NCI-H2081 treated with DMSO at 0.1 percent for 48 hours (cell line): ENCODE measurements around the gene BRINP3.

ENCODE experiments used
- DNase-seq: peaks from one replicate; lab custom pipeline; 2025; lab: John Stamatoyannopoulos, UW

The BRINP3 gene

DNA sequence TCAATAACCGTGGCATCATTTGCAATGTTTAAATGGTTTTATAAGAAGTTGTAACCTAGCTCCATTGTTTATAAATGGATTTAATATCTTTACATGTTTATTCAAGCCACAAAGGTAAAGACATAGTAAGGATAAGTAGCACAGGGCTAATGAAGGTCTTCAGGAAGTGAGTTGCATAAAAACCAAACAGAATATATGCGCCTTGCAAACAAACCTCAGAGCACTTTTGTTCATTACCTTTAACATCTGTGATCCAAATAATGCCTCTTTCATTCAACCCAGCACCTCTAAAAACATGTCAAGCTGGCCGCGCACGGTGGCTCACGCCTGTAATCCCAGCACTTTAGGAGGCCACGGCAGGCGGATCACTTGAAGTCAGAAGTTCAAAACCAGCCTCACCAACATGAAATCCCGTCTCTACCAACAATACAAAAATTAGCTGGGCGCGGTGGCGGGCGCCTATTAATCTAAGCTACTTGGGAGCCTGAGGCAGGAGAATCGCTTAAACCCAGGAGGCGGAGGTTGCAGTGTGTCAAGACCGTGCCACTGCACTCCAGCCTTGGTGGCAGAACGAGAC is 25.3 kb downstream of the BRINP3 start:
- DNase-seq, result no peak

DNA sequence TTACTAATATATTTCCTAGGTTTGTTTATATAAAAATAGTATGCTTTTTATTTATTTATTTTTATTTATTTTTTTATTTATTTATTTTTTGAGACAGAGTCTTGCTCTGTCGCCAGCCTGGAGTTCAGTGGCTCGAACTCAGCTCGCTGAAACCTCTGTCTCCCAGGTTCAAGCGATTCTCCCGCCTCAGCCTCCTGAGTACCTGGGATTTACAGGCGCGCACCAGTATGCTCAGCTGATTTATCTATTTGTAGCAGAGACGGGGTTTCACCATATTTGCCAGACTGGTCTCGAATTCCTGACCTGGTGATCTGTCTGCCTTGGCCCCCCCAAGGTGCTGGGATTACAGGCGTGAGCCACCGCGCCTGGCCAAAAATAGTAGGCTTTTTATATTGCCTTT is 33.2 kb downstream of the BRINP3 start:
- no peak for DNase-seq

DNA sequence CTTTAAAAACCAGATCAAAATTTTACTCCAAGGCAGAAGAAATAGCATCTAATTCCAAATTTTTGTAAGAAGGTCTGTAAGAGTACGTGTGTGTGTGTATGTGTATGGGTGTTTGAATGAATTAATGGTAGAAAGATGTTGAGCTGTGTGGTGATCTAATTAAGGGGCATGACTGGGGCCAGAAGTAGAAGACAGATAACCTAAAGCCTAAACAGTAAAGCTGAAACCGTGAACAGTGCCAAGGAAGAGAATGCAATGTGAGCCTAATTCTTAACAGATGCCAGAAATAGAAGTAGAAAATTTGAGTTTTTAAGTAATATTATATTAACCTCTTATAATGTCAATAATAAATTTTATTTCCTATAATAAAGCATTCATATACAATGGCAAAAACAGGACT is 38.2 kb downstream of the BRINP3 start:
- DNase-seq, result no peak

DNA sequence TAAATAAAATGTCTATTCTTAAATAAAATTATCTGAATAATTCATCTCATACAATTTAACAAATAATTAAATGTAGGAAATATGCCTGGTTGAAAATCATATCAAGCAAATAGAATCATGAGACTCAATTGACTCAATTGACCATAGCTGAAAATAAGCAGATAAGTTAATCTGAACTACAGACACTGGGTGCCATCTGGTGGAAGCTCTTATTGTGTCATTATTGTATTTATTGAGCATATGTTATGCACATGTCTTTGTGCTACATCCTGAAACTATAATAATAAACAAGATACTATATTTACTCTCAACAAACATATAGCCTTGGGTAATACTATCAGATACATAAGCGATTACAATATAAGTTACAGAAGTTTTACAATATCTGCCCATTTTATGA is 41.0 kb downstream of the BRINP3 start:
- DNase-seq, result no peak

DNA sequence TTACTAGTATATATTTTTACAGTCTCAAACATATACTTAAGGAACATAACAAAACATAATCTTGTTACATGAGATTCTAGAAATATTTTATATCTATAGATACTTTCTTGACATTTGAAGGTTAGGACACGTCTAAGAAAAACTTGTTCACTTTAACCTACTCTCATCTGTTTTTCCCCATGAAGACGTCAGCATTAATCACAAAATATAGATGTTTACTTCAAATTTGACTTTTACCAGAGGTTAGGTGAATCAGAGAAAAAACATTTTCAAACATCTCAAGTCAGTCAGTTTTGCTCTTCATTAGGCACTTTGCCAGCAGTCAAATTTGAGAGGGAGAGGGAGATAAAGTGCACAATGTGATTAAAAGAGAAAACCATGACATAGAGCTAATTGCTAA is 47.7 kb downstream of the BRINP3 start:
- no peak for DNase-seq

DNA sequence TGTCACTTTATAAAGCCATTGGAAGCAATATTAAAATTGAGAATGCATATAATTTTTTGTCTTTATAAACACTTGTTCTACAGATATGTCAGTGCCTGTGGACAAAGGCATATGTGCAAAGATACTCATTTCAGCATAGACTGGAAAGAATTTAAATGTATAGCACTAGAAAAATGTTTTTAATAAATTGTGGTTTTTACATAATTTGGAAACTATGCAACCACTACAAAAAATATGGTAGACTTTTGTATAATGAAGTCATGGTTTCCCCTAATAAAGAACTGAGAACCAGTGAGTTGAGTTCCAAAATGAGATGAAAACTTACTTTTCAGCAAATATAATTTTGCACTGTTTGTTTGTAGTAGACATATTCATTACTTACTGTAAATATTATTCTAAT is 48.5 kb downstream of the BRINP3 start:
- no peak for DNase-seq

DNA sequence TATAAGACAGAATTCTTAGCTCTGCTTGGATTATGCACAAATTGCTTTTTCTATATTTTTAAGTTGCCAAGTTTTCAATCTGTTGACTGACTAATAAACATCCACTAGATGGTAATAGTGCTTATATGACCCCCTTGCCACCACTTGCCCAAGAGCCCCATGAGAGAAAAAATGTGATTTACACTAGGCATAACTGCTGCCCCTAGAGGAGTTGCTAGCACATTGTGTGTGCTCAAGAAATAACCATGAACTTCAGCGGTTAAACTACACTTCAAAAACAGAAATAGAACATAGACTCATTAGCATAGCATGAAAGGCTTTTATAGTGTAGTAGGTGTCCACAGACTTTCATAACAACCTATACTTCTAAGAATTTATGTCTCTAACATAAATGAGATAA is 61.4 kb downstream of the BRINP3 start:
- no peak for DNase-seq

DNA sequence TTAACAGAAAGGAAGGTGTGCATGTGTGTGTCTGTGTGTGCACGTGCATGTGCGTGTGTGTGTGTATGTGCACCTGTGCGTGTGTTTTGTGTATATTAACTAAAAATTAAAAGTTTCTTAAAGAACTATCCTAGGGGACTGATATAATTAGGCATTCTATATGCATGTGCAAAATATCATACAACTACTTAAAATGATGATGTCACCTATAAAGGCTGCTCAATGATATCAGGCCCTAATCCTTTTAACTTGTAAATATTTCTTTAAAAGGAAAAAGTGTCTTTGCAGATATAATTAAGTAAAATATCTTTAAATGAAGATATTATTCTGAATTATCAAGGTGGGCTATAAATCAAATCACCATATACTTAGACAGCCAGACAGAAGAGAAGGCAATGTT is 64.5 kb downstream of the BRINP3 start:
- DNase-seq, result no peak

DNA sequence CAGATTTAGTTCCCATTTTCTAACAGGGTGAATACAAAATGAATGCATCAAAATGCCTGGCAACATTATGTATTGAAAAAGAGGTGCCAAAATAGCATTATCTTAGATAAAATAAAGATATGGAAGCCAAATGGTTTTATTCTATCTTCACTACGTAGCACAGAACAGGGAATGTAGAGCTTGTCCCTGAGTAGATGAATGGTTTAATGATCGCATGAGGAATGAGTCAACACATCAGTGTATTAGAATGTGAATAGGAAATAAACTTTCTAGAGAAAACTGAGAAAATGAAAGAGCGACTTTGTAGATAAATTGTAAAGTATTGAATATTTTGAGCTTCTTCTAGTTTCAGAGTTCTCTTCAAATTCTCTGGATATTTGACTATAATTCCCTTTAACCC is 74.3 kb downstream of the BRINP3 start:
- DNase-seq, result no peak

DNA sequence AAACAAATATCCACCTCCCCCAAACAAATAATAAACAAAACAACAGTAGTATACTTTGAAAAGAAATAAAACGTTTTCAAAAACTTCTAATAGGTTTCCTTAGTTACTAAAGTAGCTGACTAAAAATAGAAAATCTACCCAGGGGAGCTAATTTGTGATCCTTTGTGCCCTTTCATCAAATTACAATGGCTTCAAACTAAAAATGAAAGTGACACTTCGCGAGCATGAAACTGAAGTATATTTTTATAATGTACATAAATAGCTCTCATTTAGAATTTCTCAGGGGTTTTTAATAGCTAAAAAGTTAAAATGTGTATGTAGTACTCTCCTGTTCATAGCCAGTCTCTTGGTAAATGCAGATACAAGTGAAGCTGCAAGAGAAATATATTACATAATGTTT is 78.4 kb downstream of the BRINP3 start:
- no peak for DNase-seq

DNA sequence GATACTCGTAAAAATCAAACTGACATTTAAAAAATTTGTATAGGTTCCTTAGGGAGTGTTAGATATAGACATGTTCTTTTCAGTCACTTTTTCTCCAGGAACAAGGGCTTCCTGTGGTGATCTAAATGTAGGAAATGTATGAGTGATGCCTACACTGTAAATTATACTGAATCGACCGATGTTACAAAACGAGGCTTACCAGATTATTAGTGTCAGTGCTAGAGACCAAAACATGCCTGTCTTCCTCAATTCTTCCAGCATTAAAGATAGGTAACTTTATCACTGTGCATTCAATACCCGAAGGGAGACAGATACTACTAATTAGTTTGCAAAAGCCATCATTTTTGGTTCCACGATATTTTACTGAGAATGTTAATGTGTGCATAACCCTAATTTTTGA is 86.1 kb downstream of the BRINP3 start:
- no peak for DNase-seq

DNA sequence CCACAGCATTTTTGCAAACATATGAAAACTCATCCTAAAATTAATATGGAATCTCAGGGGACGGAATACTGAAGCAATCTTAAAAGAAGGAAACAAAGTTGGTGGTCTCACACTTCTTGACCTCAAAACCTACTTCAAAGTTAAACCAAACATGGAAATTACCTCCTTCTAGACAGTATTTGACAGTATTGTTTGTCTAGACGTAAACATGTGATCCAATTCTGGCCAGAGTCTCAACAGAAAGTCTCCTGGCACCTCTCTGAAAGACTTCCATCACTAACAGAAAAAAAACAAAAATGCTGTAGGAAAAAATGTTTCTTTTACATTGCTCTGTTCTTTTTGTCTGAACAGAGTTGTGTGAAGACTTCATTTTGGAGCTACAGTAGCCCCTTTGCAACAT is 99.7 kb downstream of the BRINP3 start:
- no peak for DNase-seq

DNA sequence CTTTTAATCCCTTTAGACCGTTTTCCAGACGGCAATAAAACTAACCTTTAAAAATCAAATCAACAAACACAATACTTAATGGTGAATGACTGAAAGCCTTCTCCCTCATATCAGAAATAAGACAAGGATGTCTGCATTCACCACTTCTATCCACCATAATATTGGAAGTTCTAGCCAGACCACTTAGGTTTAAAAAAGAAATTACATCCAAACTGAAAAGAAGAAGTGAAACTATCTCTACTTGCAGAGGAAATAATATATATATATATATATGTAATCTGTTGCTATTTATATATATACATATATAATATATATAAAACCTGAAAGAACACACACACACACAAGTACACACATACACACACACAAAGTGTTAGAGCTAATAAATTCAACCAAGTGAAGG is 100.4 kb downstream of the BRINP3 start:
- DNase-seq, result no peak

DNA sequence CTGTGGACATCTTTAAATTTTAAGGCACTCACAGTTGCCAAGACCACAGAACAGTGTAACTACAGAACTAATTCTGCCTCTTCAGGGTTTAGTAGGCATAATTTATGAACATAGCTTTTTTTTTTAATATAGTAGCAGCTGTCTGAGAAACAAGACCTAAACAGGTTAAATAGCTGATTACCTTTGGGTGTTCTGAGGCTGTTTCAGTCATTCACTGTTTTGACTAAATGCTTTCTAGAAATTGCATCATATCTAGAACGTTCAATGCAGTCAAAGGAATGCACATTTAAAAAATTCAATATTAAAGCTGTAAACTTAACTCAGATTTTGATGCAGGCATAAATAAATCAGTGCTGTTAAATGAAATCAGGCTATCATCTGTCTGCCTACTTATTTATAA is 101.6 kb downstream of the BRINP3 start:
- no peak for DNase-seq

DNA sequence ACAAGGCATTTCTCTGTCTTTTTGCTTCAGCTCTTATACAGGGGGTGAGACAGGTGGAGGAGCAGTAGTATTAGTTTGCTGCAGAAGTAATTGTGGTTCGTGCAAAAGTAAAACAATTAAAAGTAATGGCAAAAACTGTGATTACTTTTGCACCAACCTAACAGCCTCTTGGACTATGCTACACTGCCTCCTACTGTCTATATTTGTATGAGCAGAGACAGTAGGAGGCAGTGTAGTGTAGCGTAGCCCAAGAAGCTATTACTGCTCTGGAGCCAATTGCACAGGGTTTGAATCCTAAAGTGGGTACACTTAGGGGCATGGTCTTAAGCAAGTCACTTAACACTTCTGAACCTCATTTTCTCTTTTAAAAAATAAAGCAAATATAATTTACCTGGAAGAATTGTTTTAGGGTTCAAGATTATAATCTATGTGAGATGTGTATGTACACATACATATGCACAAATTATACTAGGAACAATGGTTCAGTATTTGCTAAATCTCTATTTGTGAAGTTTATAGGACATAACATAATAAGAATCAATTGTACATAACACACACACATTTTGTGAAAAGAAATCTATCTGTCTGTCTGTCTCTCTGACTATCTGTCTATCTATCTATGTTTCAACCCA is 103.8 kb downstream of the BRINP3 start:
- no peak for DNase-seq

DNA sequence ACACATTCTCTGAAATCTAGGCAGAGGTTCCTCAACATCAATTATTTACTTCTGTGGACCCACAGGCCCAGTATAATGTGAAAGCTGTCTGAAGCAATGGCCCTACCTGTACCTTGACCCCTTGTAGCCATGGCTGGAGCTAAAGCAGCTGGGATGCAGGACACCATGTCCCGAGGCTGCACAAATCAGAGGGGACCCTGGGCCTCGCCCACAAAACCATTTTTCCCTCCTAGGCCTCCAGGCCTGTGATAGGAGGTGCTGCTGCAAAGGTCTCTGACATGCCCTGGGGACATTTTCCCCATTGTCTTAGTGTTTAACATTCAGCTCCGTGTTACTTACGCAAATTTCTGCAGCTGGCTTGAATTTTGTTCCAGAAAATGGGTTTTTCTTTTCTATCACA is 110.5 kb downstream of the BRINP3 start:
- DNase-seq, result no peak

DNA sequence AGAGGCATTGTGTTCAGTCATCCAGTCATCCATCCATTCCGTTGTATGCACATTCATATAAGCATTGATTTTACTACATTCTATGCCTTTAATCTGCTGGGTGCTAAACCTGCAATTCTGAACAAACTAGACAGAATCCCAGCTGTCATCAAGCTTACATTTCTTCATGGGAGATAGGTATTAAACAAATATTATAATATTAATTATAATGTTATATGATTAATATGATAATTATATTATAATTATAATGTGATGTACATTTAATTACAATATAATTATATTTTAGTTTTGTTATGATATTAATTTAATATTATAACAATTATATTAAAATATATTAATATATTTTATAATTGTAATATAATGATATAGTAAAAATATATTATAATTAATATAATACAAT is 112.4 kb downstream of the BRINP3 start:
- no peak for DNase-seq

DNA sequence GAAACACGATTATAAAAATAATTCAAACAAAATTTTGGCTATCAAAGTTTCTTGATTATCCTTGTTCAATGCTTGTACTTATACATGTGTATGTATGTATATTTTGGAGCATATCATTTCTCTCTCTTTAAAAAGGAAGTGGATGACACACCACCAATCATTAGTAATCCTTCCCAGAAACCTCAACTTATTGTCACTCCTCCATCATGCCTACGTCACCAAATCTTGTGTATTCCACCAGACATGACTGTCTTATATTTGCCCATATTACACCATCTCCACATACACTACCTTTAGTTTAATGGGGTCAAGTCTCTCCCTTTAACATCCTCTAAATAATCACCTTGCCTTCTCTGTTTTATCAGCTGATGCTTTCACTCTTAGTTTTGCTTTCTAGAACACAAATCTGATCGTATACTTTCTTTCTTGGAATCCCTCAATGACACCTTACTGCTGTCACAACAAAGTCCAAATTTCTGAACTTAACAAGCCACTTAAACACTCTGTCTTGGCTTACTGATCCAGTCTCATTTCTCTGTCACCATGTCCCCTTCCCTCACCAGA is 124.0 kb downstream of the BRINP3 start:
- no peak for DNase-seq

DNA sequence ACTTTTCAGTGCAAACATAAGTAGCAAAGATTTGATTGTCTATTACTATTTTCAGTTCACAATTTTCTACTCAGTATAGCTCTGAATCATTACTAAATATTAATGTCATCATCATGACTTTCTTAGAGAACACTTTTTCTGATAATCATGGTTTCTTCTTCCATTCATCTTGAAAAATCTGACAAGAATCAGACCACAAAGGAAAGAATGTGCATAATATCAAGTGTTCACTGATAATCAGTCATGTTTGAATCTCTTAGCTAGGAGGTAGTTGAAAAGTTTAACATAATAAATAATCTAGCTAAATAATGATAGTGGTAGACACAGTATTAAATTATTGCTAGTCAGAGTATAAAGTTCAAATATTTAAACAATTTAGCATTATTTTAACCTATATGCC is 133.2 kb downstream of the BRINP3 start:
- no peak for DNase-seq

DNA sequence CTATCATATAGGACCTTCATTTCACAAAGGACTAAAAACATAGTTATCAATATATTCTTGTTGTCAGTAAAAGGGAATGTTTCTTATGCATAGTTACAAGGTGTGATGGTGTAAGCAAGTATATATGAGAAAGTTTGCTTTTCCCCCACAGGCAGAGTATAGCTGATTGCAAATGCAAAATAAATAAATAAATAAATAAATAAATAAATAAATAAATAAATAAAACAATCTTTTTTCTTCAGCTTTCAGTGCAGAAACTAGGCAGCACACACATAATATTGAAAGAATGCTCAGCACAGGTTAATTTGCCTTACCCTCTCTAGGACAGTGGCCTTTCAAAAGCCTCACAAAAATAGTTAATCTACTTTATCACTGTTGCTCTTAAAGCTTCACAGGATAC is 138.8 kb downstream of the BRINP3 start:
- DNase-seq, result no peak

DNA sequence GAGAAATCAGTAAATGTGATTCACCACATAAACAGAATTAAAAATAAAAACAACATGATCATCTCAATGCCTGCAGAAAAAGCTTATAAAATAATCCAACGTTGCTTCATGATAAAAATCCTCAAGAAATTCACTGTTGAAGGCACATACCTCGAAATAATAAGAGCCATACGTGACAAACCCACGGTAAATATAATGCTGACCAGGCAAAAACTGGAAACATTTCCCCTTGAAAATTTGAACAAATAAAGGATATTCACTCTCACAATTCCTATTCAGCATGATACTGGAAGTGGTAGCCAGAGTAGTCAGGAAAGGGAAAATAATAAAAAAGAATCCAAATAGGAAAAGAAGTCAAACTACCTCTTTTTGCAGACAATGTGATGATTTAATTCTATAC is 148.8 kb downstream of the BRINP3 start:
- no peak for DNase-seq

DNA sequence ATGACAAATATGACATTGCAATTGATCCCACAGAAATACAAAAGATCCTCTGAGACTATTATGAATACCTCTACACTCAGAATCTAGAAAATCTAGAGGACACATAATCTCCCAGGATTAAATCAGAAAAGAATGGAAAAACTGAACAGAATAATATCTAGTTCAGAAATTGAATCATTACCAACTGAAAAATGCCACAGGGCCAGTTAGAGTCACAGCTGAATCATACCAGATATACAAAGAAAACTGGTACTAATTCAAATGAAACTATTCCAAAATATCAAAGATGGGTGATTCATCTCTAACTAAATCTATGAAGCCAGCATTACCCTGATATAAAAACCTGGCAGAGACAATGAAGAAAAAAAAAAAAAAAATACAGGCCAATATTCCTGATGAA is 149.3 kb downstream of the BRINP3 start:
- DNase-seq, result no peak

DNA sequence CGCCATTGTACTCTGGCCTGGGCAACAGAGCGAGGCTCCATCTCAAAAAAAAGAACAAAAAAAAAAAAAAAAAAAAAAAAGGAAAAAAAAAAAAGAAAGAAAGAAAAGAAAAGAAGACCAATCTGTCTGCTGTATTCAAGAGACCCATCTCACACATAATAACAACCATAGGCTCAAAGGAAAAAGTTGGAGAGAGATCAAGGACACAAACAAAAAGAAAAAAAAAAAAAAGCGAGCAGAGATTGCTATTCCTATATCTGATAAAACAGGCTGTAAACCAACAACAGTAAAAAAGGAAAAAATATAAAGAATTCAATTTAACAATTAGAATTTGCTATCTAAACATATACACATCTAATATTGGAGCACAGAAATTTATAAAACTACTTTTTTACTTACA is 150.4 kb downstream of the BRINP3 start:
- no peak for DNase-seq

DNA sequence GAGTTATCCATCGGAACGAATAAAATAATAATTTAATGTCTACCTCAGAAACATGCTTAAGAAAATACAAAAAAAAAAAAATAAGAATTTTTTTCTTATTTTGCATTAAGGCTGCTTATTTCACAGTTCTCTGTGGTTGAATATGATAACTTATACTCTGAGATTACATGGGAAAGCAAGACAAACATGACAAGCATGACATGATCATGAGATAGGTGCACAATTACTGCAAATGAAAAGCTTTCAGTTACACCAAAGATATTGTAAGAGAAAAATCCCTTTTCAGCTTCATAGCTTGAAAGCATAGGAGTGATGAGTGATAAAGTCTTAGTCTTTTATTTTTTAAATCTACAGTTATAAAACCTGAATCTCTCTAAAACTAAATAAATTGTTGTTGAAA is 154.1 kb downstream of the BRINP3 start:
- DNase-seq, result no peak
